ENCODE data around the gene NADK.

Gene NADK

GRCh38 chr1:1777950-1778662 is at the start of gene NADK:
NADK (minus strand) TSS chr1:1778470; CDS start chr1:1765406, 13,064 bp downstream.
- H3K27ac ChIP-seq (ENCODE audit: low read length), result peak within 1 kb of the TSS; percentile 74
- H3K36me3 ChIP-seq (ENCODE audit: insufficient read depth, low read depth, low read length), result 0 out of 2 replicates have a peak, but pooled peaks cover under 1% of the 10 kb centered on the region
- no peaks in the 10 kb centered on the region for H3K9me3 ChIP-seq (ENCODE audit: insufficient read depth, low read depth, low read length)
- H3K9ac ChIP-seq (ENCODE audit: low read depth, low read length), result peak within 1 kb of the TSS; percentile 83
- H3K27me3 ChIP-seq (ENCODE audit: insufficient read depth, low read length), result no peaks in the 10 kb centered on the region
- peaks cover 27% of the 10 kb centered on the region; the same call in 1 of the 2 replicates for H3K4me1 ChIP-seq (ENCODE audit: insufficient read depth, low read length)
- peak within 1 kb of the TSS; percentile 94 for H3K4me3 ChIP-seq (ENCODE audit: low read length)

- Histone ChIP-seq H3K27ac (ENCODE audit: low read length) (no peak overlapping the region), H3K27me3 (ENCODE audit: insufficient read depth, low read length) (no peaks in the 10 kb centered on the region), H3K36me3 (ENCODE audit: insufficient read depth, low read depth, low read length) (peaks cover 53% of the 10 kb centered on the region), H3K4me1 (ENCODE audit: insufficient read depth, low read length) (0 out of 2 replicates have a peak, but pooled peaks cover 2% of the 10 kb centered on the region), H3K4me3 (ENCODE audit: low read length) (no peak overlapping the region), H3K9me3 (ENCODE audit: insufficient read depth, low read depth, low read length) (no peaks in the 10 kb centered on the region), H3K9ac (ENCODE audit: low read depth, low read length) (no peak overlapping the region)
Measured at GRCh38 chr1:1827089-1827848, 49.0 kb upstream of the NADK start.

- Histone ChIP-seq H3K27ac (ENCODE audit: low read length) (peak overlapping the region; percentile 8), H3K4me1 (ENCODE audit: insufficient read depth, low read length) (0 out of 2 replicates have a peak, but pooled peaks cover 2% of the 10 kb centered on the region), H3K9me3 (ENCODE audit: insufficient read depth, low read depth, low read length) (no peaks in the 10 kb centered on the region), H3K9ac (ENCODE audit: low read depth, low read length) (no peak overlapping the region), H3K27me3 (ENCODE audit: insufficient read depth, low read length) (no peaks in the 10 kb centered on the region), H3K36me3 (ENCODE audit: insufficient read depth, low read depth, low read length) (peaks cover 57% of the 10 kb centered on the region), H3K4me3 (ENCODE audit: low read length) (no peak overlapping the region)
Measured at GRCh38 chr1:1826356-1827088, 48.3 kb upstream of the NADK start.

GRCh38 chr1:1825217-1825616 is 46.9 kb upstream of the NADK start:
- H3K4me1 ChIP-seq (ENCODE audit: insufficient read depth, low read length), result 0 out of 2 replicates have a peak, but pooled peaks cover 2% of the 10 kb centered on the region
- H3K36me3 ChIP-seq (ENCODE audit: insufficient read depth, low read depth, low read length), result peaks cover 70% of the 10 kb centered on the region
- no peak overlapping the region for H3K9ac ChIP-seq (ENCODE audit: low read depth, low read length)
- no peak overlapping the region for H3K27ac ChIP-seq (ENCODE audit: low read length)
- no peaks in the 10 kb centered on the region for H3K9me3 ChIP-seq (ENCODE audit: insufficient read depth, low read depth, low read length)
- no peaks in the 10 kb centered on the region for H3K27me3 ChIP-seq (ENCODE audit: insufficient read depth, low read length)
- H3K4me3 ChIP-seq (ENCODE audit: low read length), result no peak overlapping the region

GRCh38 chr1:1819762-1820161 is 41.5 kb upstream of the NADK start:
- H3K4me3 ChIP-seq (ENCODE audit: low read length), result no peak overlapping the region
- no peaks in the 10 kb centered on the region for H3K4me1 ChIP-seq (ENCODE audit: insufficient read depth, low read length)
- no peak overlapping the region for H3K9ac ChIP-seq (ENCODE audit: low read depth, low read length)
- H3K9me3 ChIP-seq (ENCODE audit: insufficient read depth, low read depth, low read length), result no peaks in the 10 kb centered on the region
- no peak overlapping the region for H3K27ac ChIP-seq (ENCODE audit: low read length)
- H3K36me3 ChIP-seq (ENCODE audit: insufficient read depth, low read depth, low read length), result peaks cover 72% of the 10 kb centered on the region
- no peaks in the 10 kb centered on the region for H3K27me3 ChIP-seq (ENCODE audit: insufficient read depth, low read length)

GRCh38 chr1:1817221-1817620 is 39.0 kb upstream of the NADK start:
- Histone ChIP-seq H3K36me3 (ENCODE audit: insufficient read depth, low read depth, low read length) (peaks cover 73% of the 10 kb centered on the region), H3K27me3 (ENCODE audit: insufficient read depth, low read length) (no peaks in the 10 kb centered on the region), H3K27ac (ENCODE audit: low read length) (no peak overlapping the region), H3K4me1 (ENCODE audit: insufficient read depth, low read length) (no peaks in the 10 kb centered on the region), H3K9ac (ENCODE audit: low read depth, low read length) (no peak overlapping the region), H3K9me3 (ENCODE audit: insufficient read depth, low read depth, low read length) (no peaks in the 10 kb centered on the region), H3K4me3 (ENCODE audit: low read length) (no peak overlapping the region)

- no peaks in the 10 kb centered on the region for H3K27me3 ChIP-seq (ENCODE audit: insufficient read depth, low read length)
- no peak overlapping the region for H3K9ac ChIP-seq (ENCODE audit: low read depth, low read length)
- H3K4me1 ChIP-seq (ENCODE audit: insufficient read depth, low read length), result no peaks in the 10 kb centered on the region
- H3K4me3 ChIP-seq (ENCODE audit: low read length), result no peak overlapping the region
- H3K27ac ChIP-seq (ENCODE audit: low read length), result no peak overlapping the region
- H3K9me3 ChIP-seq (ENCODE audit: insufficient read depth, low read depth, low read length), result no peaks in the 10 kb centered on the region
- H3K36me3 ChIP-seq (ENCODE audit: insufficient read depth, low read depth, low read length), result peaks cover 72% of the 10 kb centered on the region
Measured at GRCh38 chr1:1815606-1816281, 37.5 kb upstream of the NADK start.

GRCh38 chr1:1809489-1809888 is 31.2 kb upstream of the NADK start:
- Histone ChIP-seq H3K36me3 (ENCODE audit: insufficient read depth, low read depth, low read length) (peaks cover 87% of the 10 kb centered on the region), H3K27ac (ENCODE audit: low read length) (no peak overlapping the region), H3K9ac (ENCODE audit: low read depth, low read length) (no peak overlapping the region), H3K4me3 (ENCODE audit: low read length) (no peak overlapping the region), H3K27me3 (ENCODE audit: insufficient read depth, low read length) (no peaks in the 10 kb centered on the region), H3K4me1 (ENCODE audit: insufficient read depth, low read length) (no peaks in the 10 kb centered on the region), H3K9me3 (ENCODE audit: insufficient read depth, low read depth, low read length) (no peaks in the 10 kb centered on the region)

GRCh38 chr1:1808206-1808605 is 29.9 kb upstream of the NADK start:
- Histone ChIP-seq H3K4me1 (ENCODE audit: insufficient read depth, low read length) (no peaks in the 10 kb centered on the region), H3K9ac (ENCODE audit: low read depth, low read length) (no peak overlapping the region), H3K27me3 (ENCODE audit: insufficient read depth, low read length) (no peaks in the 10 kb centered on the region), H3K9me3 (ENCODE audit: insufficient read depth, low read depth, low read length) (no peaks in the 10 kb centered on the region), H3K36me3 (ENCODE audit: insufficient read depth, low read depth, low read length) (peaks cover 85% of the 10 kb centered on the region), H3K4me3 (ENCODE audit: low read length) (no peak overlapping the region), H3K27ac (ENCODE audit: low read length) (no peak overlapping the region)

GRCh38 chr1:1806890-1807289 is 28.6 kb upstream of the NADK start:
- no peaks in the 10 kb centered on the region for H3K27me3 ChIP-seq (ENCODE audit: insufficient read depth, low read length)
- H3K27ac ChIP-seq (ENCODE audit: low read length), result no peak overlapping the region
- H3K9me3 ChIP-seq (ENCODE audit: insufficient read depth, low read depth, low read length), result no peaks in the 10 kb centered on the region
- H3K4me1 ChIP-seq (ENCODE audit: insufficient read depth, low read length), result no peaks in the 10 kb centered on the region
- no peak overlapping the region for H3K9ac ChIP-seq (ENCODE audit: low read depth, low read length)
- no peak overlapping the region for H3K4me3 ChIP-seq (ENCODE audit: low read length)
- H3K36me3 ChIP-seq (ENCODE audit: insufficient read depth, low read depth, low read length), result peaks cover 88% of the 10 kb centered on the region

- Histone ChIP-seq H3K9ac (ENCODE audit: low read depth, low read length) (no peak overlapping the region), H3K27me3 (ENCODE audit: insufficient read depth, low read length) (no peaks in the 10 kb centered on the region), H3K36me3 (ENCODE audit: insufficient read depth, low read depth, low read length) (peaks cover 92% of the 10 kb centered on the region), H3K4me3 (ENCODE audit: low read length) (no peak overlapping the region), H3K27ac (ENCODE audit: low read length) (no peak overlapping the region), H3K9me3 (ENCODE audit: insufficient read depth, low read depth, low read length) (no peaks in the 10 kb centered on the region), H3K4me1 (ENCODE audit: insufficient read depth, low read length) (no peaks in the 10 kb centered on the region)
Measured at GRCh38 chr1:1804301-1804700, 26.0 kb upstream of the NADK start.

Measured in iPS-20b (cell line).